Tibial artery (tissue), 4 donors: ENCODE data around the gene OR11G2.
"Not testable (repeated sequence)": the region's sequence is repeated elsewhere in the genome, so short reads cannot be mapped to it uniquely, and the experiment has no call there.

Experiments
- DNase-seq, 2 donors: peaks; one replicate each; pipeline ENCODE4 v3.0.0-alpha.2; 2019
- H3K27ac ChIP-seq, 2 donors: fragments of 200-600 bp; sonication (generic) in 1 of 2; 1 replicate in 1 of 2; 2 replicates in 1 of 2; pipeline ENCODE4 v1.5.1; 2018 to 2019; ENCODE audit warnings: mild to moderate bottlenecking in 1 of 2
- H3K27me3 ChIP-seq, 2 donors: fragments of 200-600 bp; sonication (generic) in 1 of 2; one replicate each; pipeline versions ENCODE4 v1.5.1 to v1.6.0; 2016 to 2019
- H3K36me3 ChIP-seq, 3 donors: fragments of 200-600 bp; sonication (generic) in 2 of 3; one replicate each; pipeline ENCODE4 v1.5.1; 2016 to 2019; ENCODE audit warnings: mild to moderate bottlenecking in 2 of 3
- H3K4me1 ChIP-seq, 4 donors: fragments of 200-600 bp; sonication (generic) in 2 of 4; 1 replicate in 3 of 4; 2 replicates in 1 of 4; pipeline ENCODE4 v1.5.1; 2016 to 2019
- H3K4me3 ChIP-seq, 2 donors: fragments of 200-600 bp; sonication (generic) in 1 of 2; 1 replicate in 1 of 2; 2 replicates in 1 of 2; pipeline ENCODE4 v1.5.1; 2018 to 2019; ENCODE audit warnings: mild to moderate bottlenecking in 2 of 2
- H3K9me3 ChIP-seq, 3 donors: fragments of 200-600 bp; sonication (generic) in 1 of 3; one replicate each; pipeline ENCODE4 v1.5.1; 2016 to 2019
- intact Hi-C: fragments of 100-400 bp; cut with DNase I; formaldehyde crosslinking; loops from one replicate; pipeline ENCODE4 v1.15.0; 2023; ENCODE audit warnings: low total_unique reads
- TF ChIP-seq, protein P1 (sequence below), 2 experiments: fragments of 200-600 bp in 1 of 2; fragments of 450-650 bp in 1 of 2; IDR thresholded peaks; one replicate each; pipeline ENCODE4 v1.5.1; 2017 to 2019; ENCODE audit warnings: antibody characterized with exemption in 2 of 2, mild to moderate bottlenecking in 1 of 2, moderate library complexity in 1 of 2

Gene OR11G2

DNA sequence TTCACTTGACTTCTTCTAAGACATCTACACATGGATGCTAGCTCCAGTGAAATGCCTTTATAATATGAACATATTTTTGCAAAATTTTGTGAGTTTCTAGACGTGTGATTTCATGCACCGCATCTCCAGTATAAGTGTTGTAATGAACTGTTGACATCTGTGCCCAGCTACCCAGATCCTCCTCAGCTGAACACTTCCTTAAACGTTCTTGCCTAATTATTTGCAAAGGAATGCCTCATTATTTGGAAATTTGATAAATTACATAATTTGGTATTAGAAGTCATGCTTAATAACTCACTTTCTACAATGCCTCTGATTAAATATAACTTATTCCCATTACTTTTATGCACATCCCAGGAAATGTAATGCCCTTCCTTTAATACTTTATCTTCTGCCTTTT, 14.0 kb downstream of the OR11G2 start:
- no peaks in the 10 kb centered on the region for H3K36me3 ChIP-seq
- no peak overlapping the region for H3K27ac ChIP-seq
- H3K4me1 ChIP-seq, result no peaks in the 10 kb centered on the region
- no peak for DNase-seq
- H3K9me3 ChIP-seq, result no peaks in the 10 kb centered on the region
- no peaks in the 10 kb centered on the region for H3K27me3 ChIP-seq
- TF ChIP-seq, protein P1, sequence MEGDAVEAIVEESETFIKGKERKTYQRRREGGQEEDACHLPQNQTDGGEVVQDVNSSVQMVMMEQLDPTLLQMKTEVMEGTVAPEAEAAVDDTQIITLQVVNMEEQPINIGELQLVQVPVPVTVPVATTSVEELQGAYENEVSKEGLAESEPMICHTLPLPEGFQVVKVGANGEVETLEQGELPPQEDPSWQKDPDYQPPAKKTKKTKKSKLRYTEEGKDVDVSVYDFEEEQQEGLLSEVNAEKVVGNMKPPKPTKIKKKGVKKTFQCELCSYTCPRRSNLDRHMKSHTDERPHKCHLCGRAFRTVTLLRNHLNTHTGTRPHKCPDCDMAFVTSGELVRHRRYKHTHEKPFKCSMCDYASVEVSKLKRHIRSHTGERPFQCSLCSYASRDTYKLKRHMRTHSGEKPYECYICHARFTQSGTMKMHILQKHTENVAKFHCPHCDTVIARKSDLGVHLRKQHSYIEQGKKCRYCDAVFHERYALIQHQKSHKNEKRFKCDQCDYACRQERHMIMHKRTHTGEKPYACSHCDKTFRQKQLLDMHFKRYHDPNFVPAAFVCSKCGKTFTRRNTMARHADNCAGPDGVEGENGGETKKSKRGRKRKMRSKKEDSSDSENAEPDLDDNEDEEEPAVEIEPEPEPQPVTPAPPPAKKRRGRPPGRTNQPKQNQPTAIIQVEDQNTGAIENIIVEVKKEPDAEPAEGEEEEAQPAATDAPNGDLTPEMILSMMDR (IDR thresholded peaks at IDR 0.05), result no peak
- H3K4me3 ChIP-seq, result no peak overlapping the region
- intact Hi-C loops, result no loop called here

DNA sequence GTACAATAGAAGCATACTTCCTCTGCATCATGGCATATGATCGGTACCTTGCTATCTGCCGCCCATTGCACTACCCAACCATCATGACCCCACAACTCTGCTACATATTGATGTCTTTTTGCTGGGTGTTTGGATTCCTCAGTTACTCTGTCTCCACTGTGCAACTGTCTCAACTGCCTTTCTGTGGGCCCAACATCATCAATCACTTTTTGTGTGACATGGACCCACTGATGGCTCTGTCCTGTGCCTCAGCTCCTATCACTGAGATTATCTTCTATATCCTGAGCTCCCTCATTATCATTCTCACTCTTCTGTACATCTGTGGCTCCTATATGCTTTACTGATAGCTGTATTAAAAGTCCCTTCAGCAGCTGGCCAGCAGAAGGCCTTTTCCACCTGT, 18.9 kb downstream of the OR11G2 start:
- Histone ChIP-seq H3K9me3 (no peaks in the 10 kb centered on the region), H3K4me1 (no peaks in the 10 kb centered on the region), H3K4me3 (no peak overlapping the region), H3K27ac (no peak overlapping the region), H3K27me3 (no peaks in the 10 kb centered on the region), H3K36me3 (no peaks in the 10 kb centered on the region)
- intact Hi-C loops, result no loop called here
- DNase-seq, result no peak
- TF ChIP-seq, protein P1 (IDR thresholded peaks at IDR 0.05), result no peak

GRCh38 chr14:20212406-20212805, 21.7 kb downstream of the OR11G2 start:
- H3K4me1 ChIP-seq, H3K36me3 ChIP-seq, H3K27ac ChIP-seq, H3K4me3 ChIP-seq, H3K9me3 ChIP-seq, H3K27me3 ChIP-seq, DNase-seq, intact Hi-C loops: not testable (repeated sequence)

- no peak for DNase-seq
- Histone ChIP-seq H3K27ac (no peak overlapping the region), H3K4me1 (no peaks in the 10 kb centered on the region), H3K27me3 (no peaks in the 10 kb centered on the region), H3K4me3 (no peak overlapping the region), H3K36me3 (no peaks in the 10 kb centered on the region), H3K9me3 (no peaks in the 10 kb centered on the region)
- TF ChIP-seq, protein P1 (IDR thresholded peaks at IDR 0.05), result no peak
- intact Hi-C loops, result no loop called here
These were observed 24.5 kb downstream of the OR11G2 start for GRCh38 chr14:20215196-20215595.

DNA sequence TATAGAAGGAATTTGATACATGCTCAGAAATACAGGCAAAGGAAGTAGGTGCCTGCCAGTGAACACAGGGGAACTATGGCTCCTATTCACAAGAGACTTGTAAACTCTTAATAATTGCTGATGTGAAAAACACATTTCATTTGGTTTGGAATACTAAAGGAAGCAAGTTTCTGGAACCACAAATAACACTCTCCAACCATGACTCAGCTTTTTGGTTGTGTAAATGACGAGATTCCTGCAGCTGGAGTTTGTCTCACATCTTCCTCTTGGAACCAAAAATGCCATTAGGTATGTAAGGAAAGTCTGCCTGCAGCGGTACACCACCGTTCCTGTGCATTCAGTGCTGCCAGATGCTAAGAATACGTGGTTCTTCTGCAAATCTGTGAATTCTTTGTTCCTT, 28.3 kb downstream of the OR11G2 start:
- H3K27me3 ChIP-seq, result no peaks in the 10 kb centered on the region
- H3K4me3 ChIP-seq, result no peak overlapping the region
- intact Hi-C loops, result no loop called here
- no peaks in the 10 kb centered on the region for H3K36me3 ChIP-seq
- H3K9me3 ChIP-seq, result no peaks in the 10 kb centered on the region
- H3K27ac ChIP-seq, result no peak overlapping the region
- TF ChIP-seq, protein P1 (IDR thresholded peaks at IDR 0.05), result no peak
- DNase-seq, result no peak
- no peaks in the 10 kb centered on the region for H3K4me1 ChIP-seq

DNA sequence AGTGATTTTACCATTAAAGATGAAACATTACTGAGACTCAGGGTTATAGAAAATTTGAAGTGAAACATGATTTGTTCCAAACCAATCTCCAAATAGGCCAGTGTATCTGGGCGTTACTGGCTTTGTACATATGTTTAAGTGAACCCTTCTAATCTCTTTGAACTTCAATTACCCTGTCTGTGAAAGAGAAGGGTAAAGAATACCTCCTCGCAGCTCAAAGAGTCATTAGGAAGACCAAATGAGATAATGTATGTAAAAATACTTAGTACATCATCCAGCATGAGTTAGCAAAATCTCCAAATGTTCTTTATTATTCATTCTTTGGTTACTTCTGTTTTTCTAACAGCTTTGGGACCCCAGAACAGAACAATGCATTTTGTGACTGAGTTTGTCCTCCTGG, 32.7 kb downstream of the OR11G2 start, which contains the start of gene OR11H6:
TSS of gene OR11H6 (plus strand) at position 301 of the 400 bp plus-strand sequence. CDS start at position 301, 0 bp downstream.
- intact Hi-C loops, result no loop called here
- TF ChIP-seq, protein P1 (IDR thresholded peaks at IDR 0.05), result no peak
- no peaks in the 10 kb centered on the region for H3K36me3 ChIP-seq
- no peak for DNase-seq
- H3K27ac ChIP-seq, result no peak within 1 kb of the TSS
- no peaks in the 10 kb centered on the region for H3K9me3 ChIP-seq
- H3K4me3 ChIP-seq, result no peak within 1 kb of the TSS
- no peaks in the 10 kb centered on the region for H3K4me1 ChIP-seq
- H3K27me3 ChIP-seq, result no peaks in the 10 kb centered on the region
